NCI-H2171 treated with DMSO at 0.1 percent for 48 hours (cell line): ENCODE measurements around the gene KRT3.
A peak's percentile ranks its signal among the peaks of the same experiment; 100 is the strongest.

Experiments used
- DNase-seq: peaks from one replicate; lab custom pipeline; 2025; lab: John Stamatoyannopoulos, UW

Gene KRT3

DNA sequence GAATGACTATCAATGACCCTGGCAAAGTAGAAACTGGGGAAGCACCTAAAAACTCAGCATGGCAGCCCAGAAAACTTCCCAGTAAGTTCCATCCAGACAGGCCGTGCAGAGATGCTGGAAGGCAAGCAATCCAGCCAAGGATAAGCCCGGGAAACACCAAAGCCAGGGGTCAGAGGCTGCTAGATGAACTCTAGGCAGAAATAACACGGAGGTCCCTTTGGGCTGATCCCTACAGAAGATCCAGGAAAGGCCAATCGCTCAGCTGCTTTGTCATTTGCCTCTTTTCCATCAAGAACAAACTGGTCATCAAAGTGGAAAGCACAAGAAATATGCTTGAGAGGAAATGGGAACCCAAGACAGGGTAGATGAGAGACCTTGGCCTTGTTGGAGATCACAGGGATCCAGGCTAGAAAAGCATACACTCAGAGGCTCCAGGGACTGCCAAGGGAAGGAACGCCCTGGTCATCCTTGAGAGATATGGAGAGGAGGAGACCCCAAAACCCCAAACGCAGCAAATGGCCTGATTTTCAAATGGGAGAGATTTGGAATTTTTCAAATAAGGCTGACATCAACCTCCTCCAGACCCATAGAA lies 31.7 kb upstream of the KRT3 start:
- DNase-seq = no peak

GRCh38 chr12:52826611-52827498 lies 30.9 kb upstream of the KRT3 start:
- DNase-seq = no peak

GRCh38 chr12:52825961-52826360 lies 30.0 kb upstream of the KRT3 start:
- no peak for DNase-seq

- DNase-seq = no peak
Observed at GRCh38 chr12:52824741-52825410, 29.0 kb upstream of the KRT3 start.

DNA sequence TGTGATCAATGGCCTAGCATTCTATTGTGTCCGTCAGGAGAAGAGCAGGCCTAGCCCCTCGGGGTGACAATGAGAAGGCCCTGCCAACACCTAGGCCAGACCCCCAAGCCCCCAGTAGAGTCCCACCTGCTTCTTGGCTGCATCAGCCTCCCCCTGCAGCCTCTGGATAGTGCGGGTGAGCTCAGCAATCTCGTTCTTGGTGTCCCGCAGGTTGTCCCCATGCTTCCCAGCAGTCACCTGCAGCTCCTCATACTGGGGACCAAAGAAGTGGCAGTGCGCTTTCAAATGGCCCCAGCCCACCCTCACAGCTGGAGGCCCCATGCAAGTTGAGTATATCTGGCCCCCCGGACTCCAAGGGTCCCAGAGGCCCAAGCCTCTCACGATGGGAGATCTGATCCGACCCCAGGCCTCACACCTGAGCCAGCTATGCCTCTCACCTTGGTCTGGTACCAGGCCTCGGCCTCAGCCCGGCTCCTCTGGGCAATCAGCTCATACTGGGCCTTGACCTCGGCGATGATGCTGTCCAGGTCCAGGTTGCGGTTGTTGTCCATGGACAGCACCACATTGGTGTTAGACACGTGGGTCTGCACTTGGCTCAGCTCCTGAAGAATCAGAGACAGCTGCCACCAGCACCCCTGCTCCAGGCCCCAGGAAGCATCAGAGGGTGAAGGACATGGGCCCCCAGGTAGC lies 28.0 kb upstream of the KRT3 start:
- no peak for DNase-seq

DNA sequence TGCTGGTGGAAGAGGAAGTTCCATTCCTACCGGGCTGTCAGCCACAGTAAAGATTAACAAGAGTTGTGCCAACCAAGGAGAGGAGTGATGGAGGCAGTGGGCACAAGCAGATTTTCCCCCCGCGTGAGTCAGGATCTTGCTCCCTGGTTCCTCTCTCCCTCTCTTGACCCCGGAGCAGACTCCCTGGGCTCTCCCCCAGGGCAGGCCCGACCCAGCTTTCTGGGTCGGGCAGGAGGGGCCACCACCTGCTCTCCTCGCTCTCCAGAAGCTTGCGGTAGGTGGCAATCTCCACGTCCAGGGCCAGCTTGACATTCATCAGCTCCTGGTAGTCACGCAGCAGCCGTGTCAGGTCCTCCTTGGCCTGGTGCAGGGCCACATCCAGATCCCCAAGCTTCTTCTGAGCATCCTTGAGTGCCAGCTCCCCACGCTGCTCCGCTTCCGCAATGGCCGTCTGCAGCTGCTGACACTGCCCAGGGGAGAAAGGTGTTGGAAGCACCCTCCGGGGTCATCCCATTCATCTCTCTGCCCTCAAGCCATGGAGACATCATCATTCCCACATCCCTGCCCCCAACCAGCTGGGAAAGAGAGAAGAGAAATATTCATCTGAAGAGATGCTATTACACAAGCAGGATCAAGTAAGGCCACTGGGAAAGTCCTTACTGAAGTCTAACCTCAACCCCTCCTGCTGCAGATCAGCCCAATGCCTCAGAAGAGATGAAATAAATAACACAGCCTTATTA lies 27.0 kb upstream of the KRT3 start:
- no peak for DNase-seq

GRCh38 chr12:52821826-52822660 lies 26.1 kb upstream of the KRT3 start:
- no peak for DNase-seq

GRCh38 chr12:52821071-52821730 lies 25.3 kb upstream of the KRT3 start:
- no peak for DNase-seq

DNA sequence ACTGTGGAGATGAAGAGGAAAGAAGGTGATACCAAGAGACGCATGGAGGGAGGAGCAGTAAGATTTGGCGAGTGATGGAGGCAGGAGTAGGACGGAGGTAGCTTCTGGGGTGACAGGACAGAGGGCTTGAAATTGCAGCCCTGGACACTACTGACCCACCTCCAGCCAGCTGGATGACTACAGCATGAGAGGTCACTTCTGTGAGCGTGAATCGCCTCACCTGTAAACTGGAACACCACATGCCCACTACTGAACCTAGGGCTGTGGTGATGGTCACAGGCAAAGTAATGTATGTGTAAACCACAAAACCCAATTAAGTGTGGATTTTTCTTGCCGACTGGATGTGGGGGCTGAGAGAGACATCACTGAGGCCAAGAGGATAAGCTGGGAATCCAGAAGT lies 24.6 kb upstream of the KRT3 start:
- no peak for DNase-seq

DNA sequence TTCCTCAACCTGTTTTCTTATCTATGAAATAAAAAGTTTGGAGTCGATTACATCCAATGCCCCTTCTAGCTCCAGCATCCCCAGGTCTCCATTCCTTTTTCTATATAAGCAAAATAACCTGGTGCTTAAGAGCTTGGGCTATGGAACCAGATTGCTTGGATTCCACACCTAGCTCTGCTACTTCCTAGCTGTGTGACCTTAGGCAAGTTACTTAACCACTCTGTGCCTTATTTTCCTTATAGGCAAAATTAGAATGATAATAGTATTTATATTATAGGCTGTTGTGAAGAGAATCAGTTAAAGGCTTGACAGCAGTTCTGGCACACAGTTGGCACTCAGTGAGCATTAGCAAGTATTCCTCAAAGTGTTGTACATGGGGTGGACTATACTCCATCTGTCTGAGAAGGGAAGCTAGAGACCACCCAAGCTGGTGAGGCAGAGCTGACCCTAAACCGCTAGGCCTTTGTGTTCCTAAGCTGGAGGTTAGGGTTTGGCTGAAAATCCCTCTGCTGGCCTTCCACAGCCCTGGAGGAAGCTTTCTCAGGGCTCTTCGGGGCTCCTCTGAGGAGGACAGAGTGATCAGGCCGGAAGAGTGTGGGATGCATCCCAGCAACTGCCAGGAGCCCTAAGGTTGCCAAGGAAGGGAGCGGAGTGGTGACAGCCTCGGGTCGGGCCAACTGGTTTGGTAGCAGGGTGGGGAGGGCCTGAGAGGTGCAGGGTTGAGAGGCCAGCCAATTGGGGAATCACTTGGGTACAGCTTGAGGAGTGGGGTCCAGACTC lies 24.0 kb upstream of the KRT3 start:
- no peak for DNase-seq

DNA sequence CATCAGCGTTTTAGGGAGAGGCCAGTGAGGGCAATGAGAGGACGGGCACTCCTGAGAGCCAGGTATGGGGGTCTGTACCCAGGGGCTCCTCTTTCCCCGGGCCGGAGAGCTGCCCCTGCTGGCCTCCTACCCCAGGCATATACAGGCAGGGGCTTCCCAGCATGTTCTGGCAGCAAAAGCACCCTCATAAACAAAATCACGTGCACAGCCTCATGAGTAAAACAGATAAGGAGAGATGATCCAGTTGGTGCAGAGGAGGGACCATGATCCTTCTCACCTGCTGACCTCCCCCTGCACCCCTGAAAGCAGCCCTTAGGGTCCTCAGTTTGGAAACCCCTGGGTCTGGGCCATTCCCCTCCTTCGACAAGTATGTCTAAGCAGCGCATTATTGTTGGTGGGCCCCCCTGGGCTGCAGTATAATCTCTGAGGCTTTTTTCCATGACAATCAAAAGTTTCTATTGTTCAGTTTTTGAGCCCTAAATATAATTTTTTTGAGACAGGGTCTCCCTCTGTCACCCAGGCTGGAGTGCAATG lies 23.0 kb upstream of the KRT3 start:
- DNase-seq = no peak

DNA sequence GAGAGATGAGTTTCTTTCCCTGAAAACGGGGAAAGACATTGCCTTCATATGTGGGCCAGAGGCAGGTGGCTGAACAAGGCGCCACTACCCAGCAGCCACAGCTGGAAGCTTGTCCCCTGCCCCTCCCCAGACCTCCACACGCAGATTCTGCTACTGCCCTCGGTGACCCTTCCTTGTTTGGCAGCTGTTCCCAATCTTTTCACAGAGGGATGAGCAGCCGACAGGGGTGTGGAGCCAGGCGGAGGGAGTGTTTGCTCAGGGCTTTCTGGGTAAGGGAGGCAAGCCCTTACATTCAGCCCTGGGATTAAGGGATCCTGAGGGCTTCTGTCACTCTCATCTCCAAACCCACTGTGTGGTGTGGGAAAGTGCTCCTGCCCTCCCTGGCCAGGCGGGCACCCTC lies 22.5 kb upstream of the KRT3 start:
- DNase-seq = peak; percentile 29

DNA sequence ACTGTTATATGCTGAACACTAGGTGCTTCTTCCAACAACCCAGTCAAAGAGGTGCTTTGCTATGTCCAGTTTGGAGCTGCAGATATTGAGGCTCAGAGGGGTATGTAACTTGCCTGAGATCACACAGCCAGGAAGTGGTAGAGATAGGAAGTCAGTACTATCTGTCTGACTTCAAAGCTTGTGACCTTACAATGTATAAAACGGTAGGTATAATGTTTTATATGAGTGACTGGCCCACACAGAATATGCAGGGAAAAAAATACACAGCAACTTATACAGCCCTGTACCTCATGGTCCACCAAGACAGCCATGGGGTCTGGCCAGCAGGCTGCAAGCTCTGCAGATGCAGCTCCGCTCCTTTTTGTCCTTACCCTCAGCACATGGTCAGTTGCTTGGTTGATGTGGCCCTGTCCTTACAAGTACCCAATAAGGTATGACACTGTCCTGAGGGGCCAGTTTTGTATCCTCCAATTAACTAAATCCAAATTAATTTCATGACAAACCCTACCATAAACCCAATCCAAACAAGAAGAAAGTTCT lies 21.9 kb upstream of the KRT3 start:
- DNase-seq = no peak

- DNase-seq = no peak
Observed at GRCh38 chr12:52817003-52817698, 21.2 kb upstream of the KRT3 start.

DNA sequence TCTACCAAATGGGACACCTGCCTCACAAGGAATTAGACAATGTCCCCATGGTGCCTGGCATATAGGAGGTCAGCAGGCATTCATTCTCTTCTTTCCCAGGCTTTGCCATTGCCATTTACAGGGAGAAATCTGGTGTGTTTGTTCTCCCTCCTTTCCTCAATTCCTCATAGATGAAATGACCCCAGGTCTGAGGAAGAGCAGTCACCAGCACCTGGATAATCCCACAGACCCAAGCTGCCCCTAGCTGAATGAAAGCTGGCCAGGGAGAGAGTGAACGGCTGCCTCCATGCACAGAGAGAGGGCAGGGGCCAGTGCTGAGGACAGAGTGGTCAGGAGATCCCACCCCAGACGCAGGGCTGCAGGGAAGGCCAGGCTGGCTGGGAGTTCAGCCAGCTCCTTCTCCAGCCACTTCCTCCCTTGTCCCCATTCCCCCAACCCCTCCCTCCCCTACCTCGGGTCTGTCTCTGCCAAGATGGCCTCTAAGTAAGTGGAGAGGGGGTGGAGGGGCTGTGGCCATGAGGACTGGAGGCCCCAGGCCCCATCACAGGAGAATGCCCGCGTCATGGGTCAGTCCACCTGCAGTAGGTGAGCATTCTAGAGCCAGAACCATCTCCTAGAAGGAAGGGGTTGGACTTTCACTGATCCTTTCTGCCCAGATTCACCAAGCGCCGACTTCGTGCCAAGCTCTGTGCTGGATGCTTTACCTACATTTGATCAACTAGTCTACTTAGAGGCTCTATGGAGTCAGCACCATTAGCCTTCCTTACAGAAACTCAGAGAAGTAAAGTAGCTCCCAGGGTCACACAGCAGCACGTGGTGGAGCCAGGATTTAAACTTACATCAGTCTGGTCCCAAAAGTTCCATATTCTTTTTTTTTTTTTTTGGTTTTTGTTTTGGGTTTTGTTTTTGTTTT lies 20.0 kb upstream of the KRT3 start:
- no peak for DNase-seq

DNA sequence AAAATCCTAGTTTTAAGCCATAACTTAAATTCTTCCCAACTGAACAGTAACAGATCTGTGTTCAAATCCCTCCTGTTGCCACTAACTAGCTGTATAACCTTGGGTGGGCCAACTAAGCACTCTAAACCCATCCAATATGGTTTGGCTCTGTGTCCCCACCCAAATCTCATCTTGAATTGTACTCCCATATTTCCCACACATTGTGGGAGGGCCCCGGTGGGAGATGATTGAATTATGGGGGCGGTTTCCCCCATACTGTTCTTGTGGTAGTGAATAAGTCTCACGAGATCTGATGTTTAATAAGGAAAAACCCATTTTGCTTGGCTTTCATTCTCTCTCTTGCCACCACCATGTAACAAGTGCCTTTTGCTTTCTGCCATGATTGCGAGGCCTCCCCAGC lies 19.2 kb upstream of the KRT3 start:
- DNase-seq = no peak

DNA sequence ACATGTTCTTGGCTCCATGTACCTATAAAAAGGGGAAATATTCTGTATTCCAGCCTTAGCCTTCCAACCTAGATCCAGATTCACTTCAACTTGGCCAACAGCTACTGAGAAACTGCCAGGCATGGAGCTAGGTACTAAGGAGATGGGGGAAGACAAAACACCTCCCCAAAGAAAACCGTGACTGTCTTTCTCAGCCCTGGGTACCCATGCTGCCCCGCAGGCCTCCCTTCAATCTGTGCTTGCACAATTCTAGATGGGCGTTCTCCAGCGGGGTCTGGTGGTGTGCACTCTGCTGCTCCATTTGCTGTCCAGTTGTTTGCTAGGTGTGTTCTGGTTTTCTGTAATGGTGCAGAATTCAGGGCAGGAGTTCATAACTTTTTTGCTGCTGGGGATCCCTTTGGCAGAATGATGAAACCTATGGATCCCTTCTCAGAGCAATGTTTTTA lies 18.8 kb upstream of the KRT3 start:
- no peak for DNase-seq
